Gastrocnemius medialis (tissue), 4 donors: ENCODE measurements around the gene TCHHL1. TPM values are rescaled to one million over a fixed set of nuclear protein-coding genes. Genes with fewer than 3 reads are reported as not detected.

ENCODE experiments used
- total RNA-seq, 4 donors: library from RNA; depleted of rRNA; stranded (reverse); fragments of >200 nt; gene quantifications; one replicate each; pipeline versions ENCODE4 v1.1.0 to v1.2.3, GENCODE V29; 2016

The TCHHL1 gene
- total RNA-seq, 4 donors from 2014 or later = not detected

Other genes with a start within 250 kb of the TCHHL1 start
- gene C2CD4D, start 249.2 kb downstream of the TCHHL1 start, total RNA-seq = not detected
- not detected for gene THEM5, start 235.4 kb downstream of the TCHHL1 start, total RNA-seq
- gene THEM4, start 179.6 kb downstream of the TCHHL1 start, total RNA-seq = 10 to 100 TPM in 1 of 4 donors, 1 to 10 TPM in 3; 7.7 to 21.8 (median 9.6) TPM
- 10 to 100 TPM in 3 of 4 donors, 1 to 10 TPM in 1; 6.4 to 60.3 (median 28.0) TPM for gene S100A10, start 95.2 kb downstream of the TCHHL1 start, total RNA-seq
- 10 to 100 TPM in 3 of 4 donors, 1 to 10 TPM in 1; 8.4 to 66.2 (median 29.8) TPM for gene S100A11, start 52.1 kb downstream of the TCHHL1 start, total RNA-seq
- gene TCHH, start 26.4 kb upstream of the TCHHL1 start, total RNA-seq = under 1 TPM in 1 of 4 donors, not detected in 3; 0.13 TPM
- not detected for gene RPTN, start 70.2 kb upstream of the TCHHL1 start, total RNA-seq
- gene HRNR, start 135.1 kb upstream of the TCHHL1 start, total RNA-seq = not detected
- not detected for gene FLG, start 236.2 kb upstream of the TCHHL1 start, total RNA-seq